Kidney (tissue), 14 donors: ENCODE data around the gene TAS2R38. TPM values are rescaled to one million over a fixed set of nuclear protein-coding genes. Genes with fewer than 3 reads are reported as not detected.
"Not testable (repeated sequence)": the region's sequence is repeated elsewhere in the genome, so short reads cannot be mapped to it uniquely, and the experiment has no call there.

ENCODE experiments used
- DNase-seq, 5 donors: peaks; one replicate each; pipeline ENCODE4 v3.0.0-alpha.2; 2013 to 2020
- FAIRE-seq: peaks from 2 replicates; lab custom pipeline; 2012; peaks lifted over from hg19 to GRCh38; lab: Jason Lieb, UNC
- H3K27ac ChIP-seq, 2 donors: one replicate each; pipeline ENCODE4 v1.7.0; 2013; ENCODE audit warnings: low read depth in 2 of 2, low read length in 2 of 2, inconsistent platforms in 1 of 2
- H3K27me3 ChIP-seq: one replicate; pipeline ENCODE4 v1.7.1; 2013; ENCODE audit warnings: low read length, inconsistent platforms; ENCODE audit not compliant: control insufficient read depth, insufficient read depth
- H3K36me3 ChIP-seq, 3 donors: one replicate each; pipeline versions ENCODE4 v1.7.0 to v1.7.1; 2013; ENCODE audit warnings: low read length in 3 of 3, control low read depth in 1 of 3, inconsistent platforms in 1 of 3; ENCODE audit not compliant: insufficient read depth in 3 of 3, control insufficient read depth in 2 of 3
- H3K4me1 ChIP-seq, 3 donors: one replicate each; pipeline versions ENCODE4 v1.7.0 to v1.7.1; 2013; ENCODE audit warnings: low read length in 3 of 3, inconsistent platforms in 1 of 3, low read depth in 1 of 3; ENCODE audit not compliant: control insufficient read depth in 2 of 3, insufficient read depth in 2 of 3
- H3K4me3 ChIP-seq, 3 donors: one replicate each; pipeline versions ENCODE4 v1.7.0 to v1.8.1; 2013; ENCODE audit warnings: low read length in 3 of 3, control low read depth in 1 of 3, inconsistent platforms in 1 of 3
- H3K9ac ChIP-seq, 3 donors: one replicate each; pipeline versions ENCODE4 v1.7.0 to v1.7.1; 2013; ENCODE audit warnings: low read length in 3 of 3, control low read depth in 1 of 3, inconsistent platforms in 1 of 3
- H3K9me3 ChIP-seq, 3 donors: one replicate each; pipeline versions ENCODE4 v1.7.0 to v1.7.1; 2013; ENCODE audit warnings: low read length in 3 of 3, control low read depth in 1 of 3, inconsistent platforms in 1 of 3; ENCODE audit not compliant: control insufficient read depth in 2 of 3, insufficient read depth in 1 of 3
- intact Hi-C: fragments of 100-400 bp; cut with DNase I; formaldehyde crosslinking; loops from one replicate; pipeline ENCODE4 v1.11.1; 2022
- polyA plus RNA-seq: library from polyadenylated mRNA; stranded (reverse); fragments of 350-450 nt; fragmentation: Illumina TruSeq; extraction: RNeasy Lipid Tissue Mini Kit (QIAGEN cat#74804); gene quantifications from one replicate; pipeline ENCODE4 v1.2.3, GENCODE V29; 2014; ENCODE audit warnings: low read depth, low replicate concordance; ENCODE audit not compliant: insufficient read depth
- total RNA-seq: library from RNA; stranded (reverse); fragmentation: NEBNext Ultra II Directional; extraction: Animal tissue kit (Norgen Biotek cat#: 25700); gene quantifications from one replicate; pipeline ENCODE4 v1.2.1, GENCODE V29; 2021
- TF ChIP-seq, protein P1 (sequence below): IDR thresholded peaks from 3 replicates; pipeline ENCODE4 v1.5.1; 2012; ENCODE audit warnings: mild to moderate bottlenecking, moderate library complexity, borderline replicate concordance; ENCODE audit not compliant: insufficient read depth; ENCODE audit errors: extremely low read depth
- donor health status: control.
- donor health status: control.
- donor health status: control.
- donor health status: control.
- donor health status: control.
- donor health status: DM: yes; HTN: yes; CAD: no.
- donor health status: Normal renal cell carcinoma (clear cell type).

Gene TAS2R38
- total and polyA plus RNA-seq, 2 donors from 2014 or later = not detected

DNA sequence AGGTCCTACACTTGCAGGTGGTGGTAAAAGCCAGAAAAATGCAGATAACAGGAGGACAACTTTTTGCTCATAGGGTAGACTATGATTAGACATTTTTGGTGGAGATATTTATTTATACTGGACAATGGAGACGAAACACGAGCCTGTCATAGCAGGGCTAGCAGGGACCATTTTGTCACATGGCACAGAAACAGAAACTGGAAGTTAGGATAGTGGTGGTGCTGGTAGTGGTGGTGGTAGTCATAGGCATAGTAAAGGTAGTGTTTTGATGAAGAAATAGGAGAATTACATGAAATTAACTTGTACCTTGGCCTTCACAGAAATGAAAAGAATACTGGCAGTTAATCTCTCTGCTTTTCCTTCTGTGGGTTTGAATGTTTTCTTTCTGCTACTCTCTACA lies 13.3 kb upstream of the TAS2R38 start:
- Histone ChIP-seq H3K9ac (no peak overlapping the region), H3K4me3 (no peak overlapping the region), H3K36me3 (no peaks in the 10 kb centered on the region), H3K9me3 (no peaks in the 10 kb centered on the region), H3K27ac (no peak overlapping the region), H3K27me3 (no peaks in the 10 kb centered on the region), H3K4me1 (no peaks in the 10 kb centered on the region)
- no peak for FAIRE-seq
- no peak for DNase-seq
- intact Hi-C loops = no loop called here
- TF ChIP-seq, protein P1, sequence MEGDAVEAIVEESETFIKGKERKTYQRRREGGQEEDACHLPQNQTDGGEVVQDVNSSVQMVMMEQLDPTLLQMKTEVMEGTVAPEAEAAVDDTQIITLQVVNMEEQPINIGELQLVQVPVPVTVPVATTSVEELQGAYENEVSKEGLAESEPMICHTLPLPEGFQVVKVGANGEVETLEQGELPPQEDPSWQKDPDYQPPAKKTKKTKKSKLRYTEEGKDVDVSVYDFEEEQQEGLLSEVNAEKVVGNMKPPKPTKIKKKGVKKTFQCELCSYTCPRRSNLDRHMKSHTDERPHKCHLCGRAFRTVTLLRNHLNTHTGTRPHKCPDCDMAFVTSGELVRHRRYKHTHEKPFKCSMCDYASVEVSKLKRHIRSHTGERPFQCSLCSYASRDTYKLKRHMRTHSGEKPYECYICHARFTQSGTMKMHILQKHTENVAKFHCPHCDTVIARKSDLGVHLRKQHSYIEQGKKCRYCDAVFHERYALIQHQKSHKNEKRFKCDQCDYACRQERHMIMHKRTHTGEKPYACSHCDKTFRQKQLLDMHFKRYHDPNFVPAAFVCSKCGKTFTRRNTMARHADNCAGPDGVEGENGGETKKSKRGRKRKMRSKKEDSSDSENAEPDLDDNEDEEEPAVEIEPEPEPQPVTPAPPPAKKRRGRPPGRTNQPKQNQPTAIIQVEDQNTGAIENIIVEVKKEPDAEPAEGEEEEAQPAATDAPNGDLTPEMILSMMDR = no peak

DNA sequence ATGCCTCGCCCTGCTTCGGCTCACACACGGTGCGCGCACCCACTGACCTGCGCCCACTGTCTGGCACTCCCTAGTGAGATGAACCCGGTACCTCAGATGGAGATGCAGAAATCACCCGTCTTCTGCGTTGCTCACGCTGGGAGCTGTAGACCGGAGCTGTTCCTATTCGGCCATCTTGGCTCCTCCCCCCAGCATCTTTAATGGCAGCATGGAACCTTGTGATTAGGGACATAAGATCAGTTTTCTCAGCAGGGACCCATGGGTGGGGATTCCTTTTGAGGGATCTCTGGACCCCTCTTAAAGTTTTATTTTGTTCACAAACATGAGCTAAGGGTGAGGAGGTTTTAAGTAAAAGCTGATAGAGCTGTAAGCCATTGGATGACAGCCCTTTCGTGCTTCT lies 12.4 kb upstream of the TAS2R38 start:
- H3K27me3 ChIP-seq, H3K4me3 ChIP-seq, H3K9ac ChIP-seq, intact Hi-C loops, DNase-seq, H3K36me3 ChIP-seq, H3K4me1 ChIP-seq, H3K9me3 ChIP-seq, H3K27ac ChIP-seq, FAIRE-seq: not testable (repeated sequence)

DNA sequence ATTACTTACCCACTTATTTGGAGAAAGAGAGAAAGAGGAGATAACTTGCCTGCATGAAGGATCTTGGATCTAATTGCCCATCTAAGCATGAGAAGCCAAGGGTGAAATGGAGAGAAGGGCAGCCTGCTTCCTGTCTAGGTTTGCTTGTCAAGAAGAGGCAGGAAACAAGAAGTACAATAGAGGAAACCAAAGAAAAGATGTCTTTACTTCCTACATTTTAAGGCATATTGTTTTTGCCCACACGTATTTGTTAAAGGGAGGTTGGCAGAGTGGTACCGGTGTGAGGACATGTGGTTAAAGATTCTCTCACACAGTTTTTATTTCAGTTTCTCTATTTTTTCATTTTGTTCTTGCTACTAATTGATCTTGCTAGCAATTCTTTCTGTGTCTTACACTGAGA lies 6.0 kb upstream of the TAS2R38 start:
- Histone ChIP-seq H3K4me1 (peaks cover 0 to 3% (median 0%) of the 10 kb centered on the region in 3 donors), H3K9ac (no peak overlapping the region), H3K27me3 (no peaks in the 10 kb centered on the region), H3K4me3 (no peak overlapping the region), H3K9me3 (no peaks in the 10 kb centered on the region), H3K36me3 (no peaks in the 10 kb centered on the region), H3K27ac (no peak overlapping the region)
- intact Hi-C loops = no loop called here
- TF ChIP-seq, protein P1 = no peak
- DNase-seq (no peak), FAIRE-seq (no peak)

DNA sequence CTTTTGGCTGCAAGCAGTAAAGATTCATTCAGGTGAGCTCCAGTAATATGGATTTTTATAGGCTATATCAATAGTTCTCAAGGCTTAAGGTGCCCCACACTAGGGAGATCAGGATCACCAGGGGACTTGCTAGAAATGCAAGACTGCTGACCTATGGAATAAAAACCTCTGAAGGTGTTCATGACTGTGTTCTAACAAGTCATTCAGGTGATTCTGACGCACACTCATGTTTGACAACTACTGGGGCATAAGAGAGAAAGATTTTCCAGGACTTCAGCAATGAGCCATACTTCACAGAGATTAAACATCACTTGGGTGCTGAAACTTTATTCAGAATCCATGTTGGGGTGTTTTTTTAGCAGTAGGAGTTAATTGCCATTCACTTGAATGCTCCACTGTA lies 4.8 kb upstream of the TAS2R38 start:
- intact Hi-C loops = no loop called here
- Histone ChIP-seq H3K27ac (no peak overlapping the region), H3K9ac (no peak overlapping the region), H3K27me3 (no peaks in the 10 kb centered on the region), H3K4me1 (peaks cover 0 to 3% (median 0%) of the 10 kb centered on the region in 3 donors), H3K9me3 (no peaks in the 10 kb centered on the region), H3K4me3 (no peak overlapping the region), H3K36me3 (no peaks in the 10 kb centered on the region)
- DNase-seq (no peak), FAIRE-seq (no peak)
- TF ChIP-seq, protein P1 = no peak
